ENCODE results near the gene PAK1.

- TF ChIP-seq EP300 (IDR thresholded peaks at IDR 0.05; ENCODE audit: borderline replicate concordance) (no peak), EGR1 (IDR thresholded peaks at IDR 0.05) (no peak), TAF1 (IDR thresholded peaks at IDR 0.05; ENCODE audit: low read depth) (no peak), ZBTB7A (IDR thresholded peaks at IDR 0.05; ENCODE audit: low read depth) (no peak), FOXM1 (IDR thresholded peaks at IDR 0.05; ENCODE audit: borderline replicate concordance, low read depth) (no peak), CEBPB (IDR thresholded peaks at IDR 0.05) (no peak), YY1 (IDR thresholded peaks at IDR 0.05; ENCODE audit: low read depth) (no peak), MAX (IDR thresholded peaks at IDR 0.05) (no peak), NFIC (IDR thresholded peaks at IDR 0.05) (no peak), REST (IDR thresholded peaks at IDR 0.05; ENCODE audit: low read depth) (no peak), TEAD4 (IDR thresholded peaks at IDR 0.05) (no peak), USF1 (IDR thresholded peaks at IDR 0.05) (no peak)
Measured at GRCh38 chr11:77502346-77502905, 28.5 kb upstream of the PAK1 start.
